ENCODE measurements around the gene SLC25A43. TPM values are rescaled to one million over a fixed set of nuclear protein-coding genes. Genes with fewer than 3 reads are reported as not detected.

The SLC25A43 gene
- total and polyA plus RNA-seq, 2 of the 8 experiments (the other 6 are each of a cell fraction or from before 2014, with no cell fraction given): 3.1 to 5.8 TPM

DNA sequence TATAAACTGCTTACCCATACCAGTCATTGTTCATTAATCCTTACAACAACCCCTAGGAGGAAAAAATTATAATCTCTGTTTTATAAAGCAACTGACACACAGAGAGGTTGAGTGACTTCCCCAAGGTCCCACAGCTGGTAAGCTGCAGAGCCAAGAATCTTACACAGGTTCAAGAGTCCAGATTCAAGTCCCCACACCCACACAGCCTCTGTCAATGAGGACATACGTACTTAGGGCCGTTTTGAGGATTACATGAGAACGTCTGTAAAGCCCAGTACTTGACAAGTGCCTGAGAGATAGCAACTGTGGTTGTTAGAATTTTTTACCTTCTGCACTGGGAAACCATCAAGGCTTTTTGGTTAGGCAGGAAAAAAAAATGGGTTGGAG lies 556 bp upstream of the SLC25A43 start:
- no peaks in the 10 kb centered on the region for H3K79me2 ChIP-seq (ENCODE audit: control insufficient read depth in 1 of 2, insufficient read depth in 2 of 2, low read length in 2 of 2)
- H3K36me3 ChIP-seq (ENCODE audit: control insufficient read depth in 2 of 4, insufficient read depth in 4 of 4, low read length in 3 of 4): no peaks in the 10 kb centered on the region
- H3K4ac ChIP-seq (replicated peaks; ENCODE audit: insufficient read length, low read depth, low read length): no peak overlapping the region
- DNase-seq (ENCODE audit: low read depth in 1 of 2, low spot score in 2 of 2) (no peak), FAIRE-seq (no peak)
- no peak overlapping the region for H3K23ac ChIP-seq (ENCODE audit: insufficient read length)
- no peak overlapping the region for H3K56ac ChIP-seq (replicated peaks; ENCODE audit: insufficient read length, low read depth, low read length)
- no peak overlapping the region for H3K27ac ChIP-seq (ENCODE audit: low read depth, low read length)
- H4K20me1 ChIP-seq (replicated peaks in 1 of 2; ENCODE audit: control insufficient read depth in 1 of 2, insufficient read depth in 2 of 2, low read length in 2 of 2): no peaks in the 10 kb centered on the region
- POLR2A ChIA-PET (ENCODE audit: partially characterized antibody): interaction anchor here (0.6 kb wide), 1 partner anchor 696 kb away, joined by 3 read pairs; no protein-coding TSS in a partner anchor
- H3K23me2 ChIP-seq (ENCODE audit: low read depth, low read length): peaks cover 3% of the 10 kb centered on the region; the same call in 1 of the 2 replicates
- H2BK12ac ChIP-seq (ENCODE audit: low read depth, low read length): no peak overlapping the region
- no peak overlapping the region for H4K5ac ChIP-seq (ENCODE audit: insufficient read length, low read depth, low read length)
- H2AK5ac ChIP-seq (ENCODE audit: low read depth, low read length): no peak overlapping the region
- no peak overlapping the region for H4K8ac ChIP-seq (ENCODE audit: extremely low read depth, insufficient read depth, low read length)
- H2AFZ ChIP-seq (ENCODE audit: low read length): peak overlapping the region; percentile 70
- peaks cover 0 to 5% (median 1%) of the 10 kb centered on the region in 4 experiments; a peak in 1 of 7 replicates for H3K27me3 ChIP-seq (replicated peaks in 1 of 4; ENCODE audit: control insufficient read depth in 3 of 4, extremely low read depth in 1 of 4, insufficient read depth in 3 of 4, low read length in 3 of 4)
- no peaks in the 10 kb centered on the region for H3K9me3 ChIP-seq (ENCODE audit: insufficient read depth in 2 of 2, low read depth in 1 of 2, low read length in 1 of 2)
- H3K4me3 ChIP-seq (ENCODE audit: extremely low read depth in 1 of 4, insufficient read depth in 2 of 4, low read depth in 3 of 4, low read length in 4 of 4): peak overlapping the region; percentile 37 to 69 (median 48); a peak in 6 of 8 replicates
- no peak overlapping the region for H4K91ac ChIP-seq (replicated peaks; ENCODE audit: insufficient read length, low read length)
- no peak overlapping the region for H2BK5ac ChIP-seq (ENCODE audit: low read depth, low read length)
- no peak for TF ChIP-seq KDM4A (IDR thresholded peaks at IDR 0.05; ENCODE audit: low read depth, low read length, severe bottlenecking)
- no peak for TF ChIP-seq BACH1 (IDR thresholded peaks at IDR 0.05; ENCODE audit: low read length)
- no peak for TF ChIP-seq POU5F1 (IDR thresholded peaks at IDR 0.05; ENCODE audit: low read depth, low read length)
- no peak for TF ChIP-seq ASH2L (IDR thresholded peaks at IDR 0.05; ENCODE audit: low read length)
- no peak for TF ChIP-seq HDAC6 (IDR thresholded peaks at IDR 0.05; ENCODE audit: low read depth, low read length)
- TF ChIP-seq SP1 (IDR thresholded peaks at IDR 0.05; ENCODE audit: low read depth, low read length): no peak
- no peak for TF ChIP-seq TAF1 (IDR thresholded peaks at IDR 0.05; ENCODE audit: low read depth, low read length)
- TF ChIP-seq YY1 (IDR thresholded peaks at IDR 0.05; ENCODE audit: low read depth, low read length): no peak
- TF ChIP-seq KDM1A (IDR thresholded peaks at IDR 0.05; ENCODE audit: borderline replicate concordance, low read length): no peak
- TF ChIP-seq RBBP5 (IDR thresholded peaks at IDR 0.05; ENCODE audit: borderline replicate concordance, low read depth, low read length): no peak
- TF ChIP-seq SRF (IDR thresholded peaks at IDR 0.05; ENCODE audit: low read depth, low read length): no peak
- no peaks in the 10 kb centered on the region for H3K79me1 ChIP-seq (ENCODE audit: low read depth, low read length)
- no peak overlapping the region for H3K18ac ChIP-seq (ENCODE audit: extremely low read depth, low read length)
- peak overlapping the region in 2 of 4 experiments; percentile 20 to 45; a peak in 2 of 7 replicates for H3K9ac ChIP-seq (replicated peaks in 1 of 4; ENCODE audit: extremely low read depth in 1 of 4, low read depth in 3 of 4, low read length in 3 of 4)
- H3K4me2 ChIP-seq (ENCODE audit: insufficient read depth in 1 of 2, low read depth in 2 of 2, low read length in 2 of 2): peak overlapping the region; percentile 74 to 86
- no peak overlapping the region for H3K14ac ChIP-seq (ENCODE audit: insufficient read length)
- CTCF ChIA-PET (ENCODE audit: partially characterized antibody): no interaction called here
- peaks cover 0 to 12% (median 3%) of the 10 kb centered on the region in 4 experiments; a peak in 4 of 7 replicates for H3K4me1 ChIP-seq (replicated peaks in 1 of 4; ENCODE audit: control insufficient read depth in 3 of 4, insufficient read depth in 4 of 4, low read length in 3 of 4)
- no peak overlapping the region for H2BK120ac ChIP-seq (replicated peaks; ENCODE audit: low read depth, low read length)
- no peak overlapping the region for H2BK15ac ChIP-seq (ENCODE audit: low read length)
- H2BK20ac ChIP-seq (ENCODE audit: low read length): no peak overlapping the region
- 33% methylated on average over 1 of the region's 3 CpGs; no CpG with 5 or more reads in 1 of the 2 experiments for WGBS, 2 experiments (ENCODE audit: extremely low coverage in 1 of 2, insufficient coverage in 1 of 2, insufficient read length in 1 of 2, insufficient replicate concordance in 2 of 2, low coverage in 1 of 2, low lambda C conversion rate in 2 of 2, missing lambda C conversion rate in 1 of 2)
